GM12874 (cell line): ENCODE results near the gene CHAF1A.
A peak's percentile ranks its signal among the peaks of the same experiment; 100 is the strongest.

Experiments
- TF ChIP-seq, protein P1 (sequence below): IDR thresholded peaks from 2 replicates; pipeline ENCODE4 v1.5.1; 2011; ENCODE audit warnings: low read depth, mild to moderate bottlenecking, control low read depth, low read length, moderate library complexity; ENCODE audit not compliant: insufficient read depth

Gene CHAF1A

DNA sequence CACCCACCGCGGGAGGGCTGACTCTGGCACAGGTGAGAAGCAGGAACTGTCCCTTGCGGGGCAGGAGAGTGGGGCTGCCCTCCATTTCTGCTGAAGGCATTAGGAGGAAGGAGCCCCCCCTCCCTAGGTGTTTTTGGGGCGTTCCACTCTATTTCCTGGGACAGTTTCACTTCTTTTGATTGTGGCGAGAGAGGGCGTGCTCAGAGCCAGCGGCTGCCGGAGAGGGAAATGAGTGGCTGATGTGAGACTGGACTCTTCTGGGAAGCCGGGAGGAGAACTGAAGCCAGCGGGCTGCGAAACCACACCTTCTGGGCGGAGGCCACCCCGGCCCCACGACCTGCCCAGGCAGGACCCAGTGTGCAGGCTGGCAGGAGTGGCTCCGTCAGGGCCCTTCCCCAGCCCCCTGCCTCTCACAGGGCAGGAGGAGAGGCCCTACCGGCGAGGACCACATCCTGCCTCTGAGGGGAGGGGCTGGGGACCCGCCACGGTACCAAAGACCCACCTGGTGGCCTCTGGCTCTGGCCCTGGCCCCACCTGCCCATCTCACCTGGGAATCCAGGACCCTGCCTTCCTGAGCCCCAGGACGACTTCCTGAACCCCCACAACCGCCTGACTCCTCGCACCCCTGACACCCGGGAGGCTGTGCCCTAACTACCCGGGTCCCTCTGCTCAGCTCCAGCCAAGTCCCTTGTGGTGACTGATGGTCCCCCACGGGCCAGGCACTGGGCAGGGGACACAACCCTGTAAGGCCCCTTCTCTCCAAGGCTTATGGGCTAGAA lies 33.1 kb upstream of the CHAF1A start:
- TF ChIP-seq, protein P1, sequence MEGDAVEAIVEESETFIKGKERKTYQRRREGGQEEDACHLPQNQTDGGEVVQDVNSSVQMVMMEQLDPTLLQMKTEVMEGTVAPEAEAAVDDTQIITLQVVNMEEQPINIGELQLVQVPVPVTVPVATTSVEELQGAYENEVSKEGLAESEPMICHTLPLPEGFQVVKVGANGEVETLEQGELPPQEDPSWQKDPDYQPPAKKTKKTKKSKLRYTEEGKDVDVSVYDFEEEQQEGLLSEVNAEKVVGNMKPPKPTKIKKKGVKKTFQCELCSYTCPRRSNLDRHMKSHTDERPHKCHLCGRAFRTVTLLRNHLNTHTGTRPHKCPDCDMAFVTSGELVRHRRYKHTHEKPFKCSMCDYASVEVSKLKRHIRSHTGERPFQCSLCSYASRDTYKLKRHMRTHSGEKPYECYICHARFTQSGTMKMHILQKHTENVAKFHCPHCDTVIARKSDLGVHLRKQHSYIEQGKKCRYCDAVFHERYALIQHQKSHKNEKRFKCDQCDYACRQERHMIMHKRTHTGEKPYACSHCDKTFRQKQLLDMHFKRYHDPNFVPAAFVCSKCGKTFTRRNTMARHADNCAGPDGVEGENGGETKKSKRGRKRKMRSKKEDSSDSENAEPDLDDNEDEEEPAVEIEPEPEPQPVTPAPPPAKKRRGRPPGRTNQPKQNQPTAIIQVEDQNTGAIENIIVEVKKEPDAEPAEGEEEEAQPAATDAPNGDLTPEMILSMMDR: no peak

DNA sequence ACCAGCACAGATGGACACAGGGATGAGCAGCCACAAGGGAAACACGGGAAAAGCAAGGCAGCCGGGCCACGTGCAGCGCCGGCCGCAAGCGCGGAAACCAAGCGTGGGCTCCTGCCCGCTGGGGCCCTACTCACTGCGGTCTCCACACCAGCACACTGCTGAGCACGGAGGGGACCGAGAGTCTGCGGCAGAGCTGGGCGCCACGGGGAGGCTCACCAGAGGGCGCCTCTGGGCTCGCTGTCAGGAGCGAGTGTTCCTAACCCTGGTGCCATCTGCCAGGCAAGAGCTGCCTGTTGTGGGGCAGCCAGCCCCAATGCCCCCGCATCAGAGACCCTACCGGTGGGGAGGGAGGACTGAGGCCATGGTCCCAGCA lies 32.6 kb upstream of the CHAF1A start:
- TF ChIP-seq, protein P1: peak; percentile 76

DNA sequence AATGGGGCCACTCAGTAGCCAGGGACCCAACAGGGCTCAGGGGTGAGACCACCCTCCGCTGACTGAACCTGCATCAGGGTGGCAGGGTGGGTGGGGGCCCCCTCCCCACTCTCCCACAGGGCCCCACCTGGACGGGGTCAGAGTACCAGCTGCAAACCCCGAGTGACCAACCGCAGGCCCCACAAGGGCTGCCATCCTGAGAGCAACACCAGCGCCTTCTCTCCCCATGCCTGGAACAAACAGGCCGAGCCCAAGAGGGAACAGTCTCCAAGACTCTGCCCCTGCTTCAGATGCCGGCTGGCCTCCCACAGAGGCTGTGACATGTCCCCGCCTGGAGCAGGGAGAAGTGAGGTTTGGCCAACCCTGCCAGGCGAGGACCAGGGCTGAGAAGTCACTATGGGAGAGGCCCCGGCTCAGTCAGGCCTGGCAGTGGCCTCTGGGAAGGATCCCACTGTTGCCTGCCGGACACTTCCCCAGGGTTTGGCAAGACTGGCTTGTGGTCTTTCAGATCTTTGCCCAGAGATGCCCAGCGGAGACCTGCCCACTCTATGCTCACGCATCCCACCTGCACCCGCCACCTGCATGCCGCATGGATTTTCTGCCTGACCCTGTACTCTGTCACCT lies 31.9 kb upstream of the CHAF1A start:
- TF ChIP-seq, protein P1: no peak

DNA sequence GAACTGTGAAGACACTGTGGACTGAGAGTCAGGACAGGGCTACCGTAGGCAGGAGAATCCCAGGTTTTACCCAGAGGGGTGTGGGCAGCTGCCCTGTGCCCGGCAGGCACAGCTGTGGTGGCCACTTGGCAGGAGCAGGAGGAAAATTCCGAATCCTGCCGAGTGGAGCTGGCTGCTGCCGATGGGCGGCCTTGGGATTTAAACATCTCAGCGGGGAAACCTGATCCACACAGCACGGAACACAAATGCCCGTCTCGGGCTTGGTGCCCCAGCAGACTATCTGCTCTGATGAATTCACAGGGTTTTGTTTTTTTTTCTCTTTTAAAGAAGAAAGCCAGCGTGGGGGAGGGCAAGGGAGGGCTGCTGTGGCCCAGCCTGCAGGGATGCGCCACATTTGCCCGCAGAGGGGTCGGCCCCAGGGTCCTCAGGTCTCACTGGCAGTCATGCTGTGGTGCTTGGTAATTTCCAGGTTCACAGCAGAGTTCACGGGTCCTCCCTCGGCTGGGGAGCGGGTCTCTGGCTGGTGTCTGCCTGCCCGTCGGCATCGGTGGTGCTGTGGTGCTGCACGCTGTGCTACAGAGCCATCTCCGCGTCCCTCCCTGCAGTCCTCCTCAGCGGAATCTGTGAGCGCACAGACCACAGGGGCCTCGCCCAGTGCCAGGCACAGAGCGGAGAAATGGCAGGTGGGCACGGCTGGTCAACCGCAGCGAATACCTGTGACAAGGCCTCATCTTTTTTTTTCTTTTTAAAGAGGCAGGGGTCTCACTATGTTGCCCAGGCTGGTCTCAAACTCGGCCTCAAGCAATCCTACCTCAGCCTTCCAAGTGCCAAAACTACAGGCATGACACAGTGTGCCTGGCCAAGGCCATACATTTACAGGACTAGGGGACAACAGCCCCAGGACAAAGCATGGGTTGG lies 30.9 kb upstream of the CHAF1A start:
- TF ChIP-seq, protein P1: no peak

DNA sequence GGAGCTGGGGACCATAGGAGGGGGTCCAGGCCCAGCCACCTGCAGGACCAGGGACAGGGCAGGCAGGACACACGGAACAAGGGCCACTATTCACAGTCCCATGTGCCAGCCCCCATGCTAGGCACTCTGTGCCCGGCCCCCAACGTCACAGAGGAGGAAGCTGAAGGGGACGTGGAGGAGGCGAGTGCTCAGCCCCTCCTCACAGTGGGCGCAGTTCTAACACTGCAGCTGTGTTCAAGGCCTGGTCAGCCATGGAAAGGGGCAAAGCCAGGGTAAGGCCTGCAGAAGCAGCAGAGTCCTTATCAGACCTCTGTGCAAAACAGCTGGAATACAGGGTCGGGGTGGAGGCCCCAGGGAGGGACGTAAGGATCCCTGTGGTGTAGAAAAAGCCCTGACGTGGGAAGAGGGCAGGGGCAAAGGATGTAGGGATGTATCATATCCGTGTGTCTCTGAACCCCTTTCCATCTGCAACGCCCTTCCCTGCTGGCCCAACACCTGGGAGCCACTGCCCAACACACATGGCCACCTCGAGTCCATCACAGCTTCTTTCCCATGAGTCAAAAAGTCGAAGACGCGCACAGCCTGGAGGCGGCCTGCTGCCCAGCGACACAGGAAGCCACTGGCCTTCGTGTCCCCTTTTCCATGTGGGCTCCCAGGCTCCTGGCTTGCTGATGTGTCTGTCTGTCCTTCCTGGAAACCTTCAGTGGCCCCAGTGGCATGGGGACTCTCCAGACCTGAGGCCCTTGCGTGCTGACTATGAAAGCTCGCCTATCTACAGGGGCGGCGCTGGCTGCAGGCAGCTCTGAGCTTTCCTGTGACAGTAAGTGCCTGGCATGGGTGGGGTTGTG lies 30.1 kb upstream of the CHAF1A start:
- TF ChIP-seq, protein P1: no peak

DNA sequence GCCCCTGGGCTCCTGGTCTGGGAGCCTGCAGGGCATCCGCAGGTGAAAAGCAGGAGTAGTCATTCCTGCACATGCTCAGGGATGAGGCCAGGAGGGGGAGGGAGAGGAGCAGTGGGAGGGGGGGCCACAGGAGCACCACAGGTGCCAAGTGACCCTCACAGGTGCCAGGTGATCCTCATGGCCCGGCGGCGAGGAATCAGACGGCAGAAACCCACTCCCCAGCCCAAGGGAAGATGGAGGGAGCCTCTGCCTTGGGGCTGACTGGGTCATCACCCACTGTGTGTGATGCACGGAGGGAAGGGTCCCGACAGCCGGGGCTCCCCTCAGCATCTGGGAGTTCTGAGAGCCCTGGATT lies 29.4 kb upstream of the CHAF1A start:
- TF ChIP-seq, protein P1: no peak
